Rectal smooth muscle tissue (tissue), 1 donor: ENCODE measurements around the gene HMGXB3.
"Not testable (repeated sequence)": the region's sequence is repeated elsewhere in the genome, so short reads cannot be mapped to it uniquely, and the experiment has no call there.

Experiments used
- H3K27ac ChIP-seq: one replicate; pipeline ENCODE4 v1.7.0; 2013; ENCODE audit warnings: low read depth, low read length, inconsistent platforms
- H3K27me3 ChIP-seq: one replicate; pipeline ENCODE4 v1.7.0; 2013; ENCODE audit warnings: low read length; ENCODE audit not compliant: control insufficient read depth, insufficient read depth
- H3K36me3 ChIP-seq: one replicate; pipeline ENCODE4 v1.7.0; 2013; ENCODE audit warnings: low read length; ENCODE audit not compliant: control insufficient read depth, insufficient read depth
- H3K4me1 ChIP-seq: one replicate; pipeline ENCODE4 v1.7.0; 2013; ENCODE audit warnings: low read length; ENCODE audit not compliant: control insufficient read depth, insufficient read depth
- H3K4me3 ChIP-seq: one replicate; pipeline ENCODE4 v1.7.0; 2013; ENCODE audit warnings: low read length
- H3K9ac ChIP-seq: one replicate; pipeline ENCODE4 v1.7.0; 2013; ENCODE audit warnings: low read length

HMGXB3 gene

GRCh38 chr5:150080696-150081435, 80.3 kb downstream of the HMGXB3 start:
- Histone ChIP-seq H3K36me3 (no peaks in the 10 kb centered on the region), H3K4me3 (no peak overlapping the region), H3K9ac (no peak overlapping the region), H3K27me3 (no peaks in the 10 kb centered on the region), H3K4me1 (no peaks in the 10 kb centered on the region), H3K27ac (no peak overlapping the region)

DNA sequence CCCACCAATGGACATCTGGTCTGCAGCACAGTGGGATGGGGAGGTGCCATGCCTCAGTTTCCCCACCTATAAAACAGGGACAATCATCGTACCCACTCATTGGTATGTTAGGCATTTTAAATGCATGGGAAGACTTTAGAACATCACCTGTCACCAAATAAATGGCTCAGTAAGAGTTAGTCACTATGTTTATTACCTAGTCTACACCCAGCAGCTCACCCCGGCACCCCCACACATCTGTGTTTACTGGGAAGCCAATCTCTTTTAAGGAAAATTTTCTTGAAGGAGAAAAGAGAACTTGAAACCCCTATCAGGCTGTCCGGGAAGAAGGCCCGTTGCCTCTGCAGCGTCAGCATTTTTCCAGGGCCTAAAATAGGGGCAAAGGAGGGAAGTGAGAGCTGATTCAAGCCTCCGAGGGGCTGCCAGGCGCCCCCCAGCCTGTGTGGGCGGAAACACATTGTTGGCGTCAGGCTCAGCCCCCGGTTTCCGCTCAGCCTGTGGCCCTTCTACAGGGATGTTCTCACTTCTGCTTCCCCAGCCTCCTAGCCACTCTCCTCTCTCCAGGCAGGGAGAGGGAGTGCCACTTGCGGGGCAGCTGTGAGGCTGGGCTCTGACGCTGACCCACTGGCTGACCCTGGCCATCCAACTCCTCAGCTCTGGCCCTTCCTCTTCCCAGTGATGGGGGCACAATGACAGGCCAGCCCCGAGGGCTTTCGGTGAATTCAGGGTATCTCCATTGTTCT, 81.2 kb downstream of the HMGXB3 start:
- Histone ChIP-seq H3K4me1 (no peaks in the 10 kb centered on the region), H3K27ac (no peak overlapping the region), H3K36me3 (no peaks in the 10 kb centered on the region), H3K27me3 (no peaks in the 10 kb centered on the region), H3K9ac (no peak overlapping the region), H3K4me3 (no peak overlapping the region)

DNA sequence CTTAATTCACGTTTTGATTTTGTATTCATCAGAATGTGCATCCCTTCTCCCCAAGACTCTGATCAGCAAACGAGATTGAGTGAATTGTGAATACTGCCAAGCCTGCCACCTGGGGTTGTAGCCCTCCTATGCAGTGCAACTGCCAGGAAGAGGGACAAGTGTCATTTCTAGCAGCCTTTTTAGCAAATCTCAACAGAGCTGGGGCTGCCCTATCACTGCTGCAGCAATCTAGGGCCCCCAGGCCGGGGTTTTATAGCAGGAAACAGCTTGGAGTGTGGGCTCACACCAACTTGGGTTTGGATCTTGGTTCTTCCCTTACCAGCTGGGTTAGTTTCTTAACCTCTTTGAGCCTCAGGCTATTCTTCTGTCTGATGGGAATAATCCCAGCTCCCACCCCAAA, 81.8 kb downstream of the HMGXB3 start:
- Histone ChIP-seq H3K27me3 (no peaks in the 10 kb centered on the region), H3K36me3 (no peaks in the 10 kb centered on the region), H3K27ac (no peak overlapping the region), H3K9ac (no peak overlapping the region), H3K4me3 (no peak overlapping the region), H3K4me1 (no peaks in the 10 kb centered on the region)

DNA sequence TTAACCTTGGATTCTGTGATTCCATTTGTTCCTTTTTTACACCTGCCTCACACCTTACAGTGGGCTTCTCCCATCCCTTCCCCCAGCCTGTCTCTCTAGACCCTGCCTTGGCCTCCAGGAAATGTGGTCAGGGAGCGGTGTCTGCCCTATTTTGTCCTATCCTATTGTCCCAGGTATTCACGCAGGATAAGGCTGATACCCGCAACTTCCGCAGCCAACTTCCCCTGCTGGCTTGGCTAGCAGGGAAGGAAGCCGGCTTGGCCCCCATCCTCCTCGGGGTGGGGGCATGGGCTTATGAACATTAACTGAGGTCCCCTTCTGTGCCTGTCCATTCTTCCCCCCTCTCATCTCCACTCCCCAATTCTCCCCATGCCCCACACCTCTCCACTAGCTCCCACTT, 82.3 kb downstream of the HMGXB3 start:
- H3K27ac ChIP-seq = no peak overlapping the region
- no peak overlapping the region for H3K9ac ChIP-seq
- no peaks in the 10 kb centered on the region for H3K4me1 ChIP-seq
- no peak overlapping the region for H3K4me3 ChIP-seq
- H3K27me3 ChIP-seq = no peaks in the 10 kb centered on the region
- no peaks in the 10 kb centered on the region for H3K36me3 ChIP-seq

- not testable (repeated sequence) for H3K4me1 ChIP-seq, H3K27ac ChIP-seq, H3K9ac ChIP-seq, H3K36me3 ChIP-seq, H3K27me3 ChIP-seq
- H3K4me3 ChIP-seq = peak overlapping the region; percentile 7
Measured at GRCh38 chr5:150084754-150085153, 84.2 kb downstream of the HMGXB3 start.

DNA sequence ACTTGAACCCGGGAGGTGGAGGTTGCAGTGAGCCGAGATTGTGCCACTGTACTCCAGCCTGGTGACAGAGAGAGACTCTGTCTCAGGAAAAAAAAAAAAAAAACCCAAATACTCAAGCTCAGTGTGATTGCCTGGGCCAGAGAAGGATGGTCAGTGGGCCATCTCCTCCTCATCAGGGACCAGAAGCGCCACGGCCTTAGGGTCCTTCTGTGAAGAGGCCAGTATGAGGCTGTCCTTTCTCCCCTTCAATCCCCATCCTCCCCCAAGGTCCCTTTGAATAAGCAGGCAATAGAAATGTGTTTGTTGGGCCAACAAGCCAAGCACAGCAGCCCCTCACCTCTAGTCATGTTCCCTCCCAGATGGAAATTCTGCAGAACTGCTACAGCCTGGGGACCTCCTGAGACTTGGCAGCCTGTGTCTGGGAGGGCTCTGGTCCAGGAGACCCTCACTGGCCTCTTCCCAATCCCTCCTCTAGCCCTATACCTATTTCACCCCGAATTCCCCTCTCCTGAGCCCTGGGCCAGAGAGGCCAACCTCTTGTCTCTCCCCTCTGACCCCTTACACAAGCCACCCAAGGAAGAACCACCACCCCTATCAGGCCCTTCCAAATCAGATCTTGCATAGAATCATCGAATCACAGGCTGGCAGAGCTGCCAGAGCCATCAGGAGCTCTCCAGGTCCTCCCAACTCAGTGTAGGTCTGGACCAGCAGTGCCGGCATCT, 84.8 kb downstream of the HMGXB3 start:
- no peak overlapping the region for H3K4me3 ChIP-seq
- H3K36me3 ChIP-seq = no peaks in the 10 kb centered on the region
- H3K27ac ChIP-seq = no peak overlapping the region
- no peaks in the 10 kb centered on the region for H3K4me1 ChIP-seq
- no peaks in the 10 kb centered on the region for H3K27me3 ChIP-seq
- no peak overlapping the region for H3K9ac ChIP-seq

GRCh38 chr5:150085950-150086715, 85.6 kb downstream of the HMGXB3 start, which contains the start of gene CSF1R:
TSS of gene CSF1R (minus strand) at chr5:150086554. CDS start at chr5:150086427, 127 bp downstream.
- Histone ChIP-seq H3K27ac (peak within 1 kb of the TSS; percentile 14), H3K4me1 (no peaks in the 10 kb centered on the region), H3K36me3 (no peaks in the 10 kb centered on the region), H3K4me3 (no peak within 1 kb of the TSS), H3K9ac (no peak within 1 kb of the TSS), H3K27me3 (no peaks in the 10 kb centered on the region)

GRCh38 chr5:150092159-150092787, 91.7 kb downstream of the HMGXB3 start:
- no peak overlapping the region for H3K4me3 ChIP-seq
- no peaks in the 10 kb centered on the region for H3K27me3 ChIP-seq
- H3K9ac ChIP-seq = no peak overlapping the region
- H3K4me1 ChIP-seq = no peaks in the 10 kb centered on the region
- no peaks in the 10 kb centered on the region for H3K36me3 ChIP-seq
- H3K27ac ChIP-seq = no peak overlapping the region

DNA sequence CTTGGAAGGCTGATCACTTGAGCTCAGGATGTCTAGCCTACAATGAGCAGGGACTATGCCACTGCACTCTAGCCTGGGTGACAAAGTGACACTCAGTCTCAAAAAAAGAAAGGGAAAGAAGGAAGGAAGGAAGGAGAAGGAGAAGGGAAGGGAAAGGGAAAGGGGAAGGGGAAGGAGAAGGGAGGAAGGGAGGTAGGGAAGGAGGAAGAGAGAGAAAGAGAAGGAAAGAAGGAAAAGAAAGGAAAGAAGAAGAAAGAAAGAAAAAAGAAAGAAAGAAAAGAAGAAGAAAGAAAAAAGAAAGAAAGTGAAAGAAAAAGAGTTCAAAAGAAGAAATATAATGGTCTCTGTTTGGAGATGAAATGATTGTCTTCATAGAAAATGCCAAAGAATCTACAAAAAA, 96.6 kb downstream of the HMGXB3 start:
- no peaks in the 10 kb centered on the region for H3K4me1 ChIP-seq
- no peaks in the 10 kb centered on the region for H3K36me3 ChIP-seq
- no peak overlapping the region for H3K27ac ChIP-seq
- H3K27me3 ChIP-seq = no peaks in the 10 kb centered on the region
- no peak overlapping the region for H3K4me3 ChIP-seq
- no peak overlapping the region for H3K9ac ChIP-seq

GRCh38 chr5:150101023-150101422, 100.5 kb downstream of the HMGXB3 start:
- no peak overlapping the region for H3K9ac ChIP-seq
- H3K27me3 ChIP-seq = no peaks in the 10 kb centered on the region
- no peaks in the 10 kb centered on the region for H3K36me3 ChIP-seq
- no peaks in the 10 kb centered on the region for H3K4me1 ChIP-seq
- H3K4me3 ChIP-seq = no peak overlapping the region
- no peak overlapping the region for H3K27ac ChIP-seq
